Breast epithelium (tissue), 3 donors: Measurements from ENCODE around the gene MYG1.

Experiments
- POLR2A ChIP-seq: fragments of 450-650 bp; IDR thresholded peaks from one replicate; pipeline ENCODE4 v1.6.1; 2016; ENCODE audit warnings: antibody characterized with exemption, mild to moderate bottlenecking, moderate library complexity
- TF ChIP-seq, protein P1 (sequence below), 3 donors: fragments of 450-650 bp; IDR thresholded peaks; one replicate each; pipeline ENCODE4 v1.5.1; 2016 to 2017; ENCODE audit warnings: antibody characterized with exemption in 3 of 3, mild to moderate bottlenecking in 3 of 3, moderate library complexity in 3 of 3

DNA sequence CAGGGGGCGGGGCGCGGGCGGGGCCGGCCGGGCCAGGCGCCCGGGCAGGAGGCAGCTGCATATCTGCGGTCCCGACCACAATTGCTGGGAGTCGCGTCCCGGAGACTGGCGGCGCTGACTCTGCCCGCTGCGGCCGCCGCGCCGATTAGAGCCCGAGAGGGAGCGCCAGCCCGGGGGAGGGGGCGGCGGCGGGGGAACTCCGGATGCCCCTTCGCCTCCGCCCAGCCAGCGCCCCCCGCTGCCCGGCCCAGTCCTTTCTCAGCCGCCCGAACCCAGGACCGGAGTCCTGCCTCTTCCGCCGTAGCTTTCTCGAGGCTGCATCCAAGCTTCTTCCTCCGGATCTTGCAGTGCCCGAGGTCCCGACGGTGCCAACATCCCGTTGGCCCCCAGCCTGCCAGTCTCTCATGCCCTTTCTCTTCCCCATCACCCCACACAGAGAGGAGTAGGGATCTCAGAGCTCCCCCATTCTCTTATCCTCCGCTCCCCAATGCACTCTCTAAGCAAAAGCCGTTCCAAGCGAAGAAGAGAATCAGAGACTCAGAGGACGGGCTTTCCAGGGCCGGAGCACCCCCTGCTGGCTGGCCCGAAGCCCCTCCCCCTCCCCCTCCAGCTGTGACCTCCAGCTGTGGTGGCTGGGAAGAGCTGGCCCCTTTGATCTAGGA lies 45.5 kb downstream of the MYG1 start:
- TF ChIP-seq, protein P1, sequence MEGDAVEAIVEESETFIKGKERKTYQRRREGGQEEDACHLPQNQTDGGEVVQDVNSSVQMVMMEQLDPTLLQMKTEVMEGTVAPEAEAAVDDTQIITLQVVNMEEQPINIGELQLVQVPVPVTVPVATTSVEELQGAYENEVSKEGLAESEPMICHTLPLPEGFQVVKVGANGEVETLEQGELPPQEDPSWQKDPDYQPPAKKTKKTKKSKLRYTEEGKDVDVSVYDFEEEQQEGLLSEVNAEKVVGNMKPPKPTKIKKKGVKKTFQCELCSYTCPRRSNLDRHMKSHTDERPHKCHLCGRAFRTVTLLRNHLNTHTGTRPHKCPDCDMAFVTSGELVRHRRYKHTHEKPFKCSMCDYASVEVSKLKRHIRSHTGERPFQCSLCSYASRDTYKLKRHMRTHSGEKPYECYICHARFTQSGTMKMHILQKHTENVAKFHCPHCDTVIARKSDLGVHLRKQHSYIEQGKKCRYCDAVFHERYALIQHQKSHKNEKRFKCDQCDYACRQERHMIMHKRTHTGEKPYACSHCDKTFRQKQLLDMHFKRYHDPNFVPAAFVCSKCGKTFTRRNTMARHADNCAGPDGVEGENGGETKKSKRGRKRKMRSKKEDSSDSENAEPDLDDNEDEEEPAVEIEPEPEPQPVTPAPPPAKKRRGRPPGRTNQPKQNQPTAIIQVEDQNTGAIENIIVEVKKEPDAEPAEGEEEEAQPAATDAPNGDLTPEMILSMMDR (IDR thresholded peaks at IDR 0.05): peak in 2 of 3 donors; percentile 52 to 76
- TF ChIP-seq POLR2A: no peak
